T1000 (cell line): Measurements from ENCODE around the gene SGCA.

Source experiments
- DNase-seq: peaks from one replicate; lab custom pipeline; 2025; ENCODE audit warnings: mixed read lengths; lab: John Stamatoyannopoulos, UW

SGCA gene

DNA sequence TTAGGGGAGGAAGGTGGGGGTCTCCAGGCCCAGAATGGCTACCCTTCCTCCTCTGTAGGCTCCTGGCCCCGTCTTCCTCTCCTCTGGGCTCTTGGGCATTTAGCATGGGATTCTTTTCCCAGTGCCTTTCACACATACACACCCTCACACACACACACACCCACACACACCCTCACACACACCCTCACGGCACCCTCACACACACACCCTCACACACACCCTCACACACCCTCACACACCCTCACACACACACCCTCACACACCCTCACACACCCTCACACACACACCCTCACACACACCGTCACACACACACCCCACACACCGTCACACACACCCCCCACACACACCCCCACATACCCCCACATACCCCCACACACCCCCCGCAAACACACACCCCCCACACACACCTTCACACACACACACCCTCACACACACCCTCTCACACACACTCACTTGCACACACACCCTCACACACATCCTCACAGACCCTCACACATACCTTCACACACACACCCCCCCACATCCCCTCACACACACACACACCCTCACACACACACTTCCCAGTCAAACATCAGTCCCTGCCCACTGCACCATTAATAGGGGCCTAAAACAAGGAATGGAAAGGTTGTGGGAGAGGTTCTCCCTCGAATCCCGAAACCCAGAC lies 845 bp downstream of the SGCA start:
- no peak for DNase-seq

DNA sequence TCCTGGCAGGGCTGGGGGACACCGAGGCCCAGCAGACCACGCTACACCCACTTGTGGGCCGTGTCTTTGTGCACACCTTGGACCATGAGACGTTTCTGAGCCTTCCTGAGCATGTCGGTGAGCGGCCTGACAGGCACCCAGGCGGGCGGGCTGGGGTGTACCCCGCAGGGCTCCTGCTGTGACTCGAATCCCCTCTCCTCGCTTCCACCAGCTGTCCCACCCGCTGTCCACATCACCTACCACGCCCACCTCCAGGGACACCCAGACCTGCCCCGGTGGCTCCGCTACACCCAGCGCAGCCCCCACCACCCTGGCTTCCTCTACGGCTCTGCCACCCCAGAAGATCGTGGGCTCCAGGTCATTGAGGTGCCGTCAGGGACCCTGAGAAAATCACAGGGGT lies 1.6 kb downstream of the SGCA start:
- no peak for DNase-seq

GRCh38 chr17:50168319-50168718 lies 2.5 kb downstream of the SGCA start:
- DNase-seq, result no peak

GRCh38 chr17:50169121-50169764 lies 3.4 kb downstream of the SGCA start:
- peak; percentile 69 for DNase-seq

DNA sequence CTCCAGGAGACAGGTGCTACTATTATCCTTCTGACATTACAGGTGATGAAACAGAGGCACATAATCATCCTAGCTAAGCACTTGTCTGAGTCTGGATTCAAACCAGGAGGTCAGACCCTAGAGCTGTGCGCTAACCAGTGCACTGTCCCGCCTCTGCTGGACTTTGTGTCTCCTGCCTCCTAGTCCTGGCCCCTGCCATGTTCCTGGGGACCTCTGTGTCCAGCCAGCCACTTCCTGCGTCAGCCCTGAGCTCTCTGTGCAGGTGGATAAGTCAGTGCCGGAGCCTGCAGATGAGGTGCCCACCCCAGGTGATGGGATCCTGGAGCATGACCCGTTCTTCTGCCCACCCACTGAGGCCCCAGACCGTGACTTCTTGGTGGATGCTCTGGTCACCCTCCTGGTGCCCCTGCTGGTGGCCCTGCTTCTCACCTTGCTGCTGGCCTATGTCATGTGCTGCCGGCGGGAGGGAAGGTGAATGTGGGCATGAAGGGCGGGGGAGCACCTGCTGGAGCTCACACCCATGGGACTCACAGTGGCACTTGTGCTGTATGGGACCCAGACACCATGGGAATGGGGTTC lies 4.2 kb downstream of the SGCA start:
- DNase-seq, result no peak

DNA sequence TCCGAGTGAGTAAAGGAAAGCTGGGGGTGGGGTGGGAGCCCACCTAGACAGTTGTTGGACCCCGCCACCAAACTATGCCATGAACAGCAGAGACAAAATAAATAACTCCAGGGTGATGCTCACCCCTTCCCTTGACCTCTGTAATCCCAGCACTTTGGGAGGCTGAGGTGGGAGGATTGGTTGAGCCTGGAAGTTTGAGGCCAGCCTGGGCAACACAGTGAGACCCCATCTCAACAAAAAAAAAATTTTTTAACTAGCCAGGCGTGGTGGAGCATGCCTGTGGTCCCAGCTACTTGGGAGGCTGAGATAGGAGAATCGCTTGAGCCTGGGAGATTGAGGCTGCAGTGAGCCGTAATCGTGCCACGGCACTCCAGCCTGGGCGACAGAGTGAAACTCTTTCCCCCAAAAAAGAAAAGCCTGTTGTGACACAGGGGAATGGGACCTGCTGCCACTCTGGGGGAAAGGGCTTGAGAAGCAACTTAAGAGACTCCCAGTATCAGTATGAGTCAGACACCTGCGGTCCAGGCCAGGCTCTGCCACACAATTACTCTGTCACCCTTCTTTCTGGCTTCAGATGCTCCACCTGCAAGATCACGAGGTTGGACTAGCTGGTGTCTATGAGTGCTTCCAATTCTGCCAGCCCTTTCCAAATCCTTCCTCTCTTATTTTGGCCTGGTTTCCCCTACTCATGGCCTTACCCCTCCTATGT lies 5.0 kb downstream of the SGCA start:
- no peak for DNase-seq

DNA sequence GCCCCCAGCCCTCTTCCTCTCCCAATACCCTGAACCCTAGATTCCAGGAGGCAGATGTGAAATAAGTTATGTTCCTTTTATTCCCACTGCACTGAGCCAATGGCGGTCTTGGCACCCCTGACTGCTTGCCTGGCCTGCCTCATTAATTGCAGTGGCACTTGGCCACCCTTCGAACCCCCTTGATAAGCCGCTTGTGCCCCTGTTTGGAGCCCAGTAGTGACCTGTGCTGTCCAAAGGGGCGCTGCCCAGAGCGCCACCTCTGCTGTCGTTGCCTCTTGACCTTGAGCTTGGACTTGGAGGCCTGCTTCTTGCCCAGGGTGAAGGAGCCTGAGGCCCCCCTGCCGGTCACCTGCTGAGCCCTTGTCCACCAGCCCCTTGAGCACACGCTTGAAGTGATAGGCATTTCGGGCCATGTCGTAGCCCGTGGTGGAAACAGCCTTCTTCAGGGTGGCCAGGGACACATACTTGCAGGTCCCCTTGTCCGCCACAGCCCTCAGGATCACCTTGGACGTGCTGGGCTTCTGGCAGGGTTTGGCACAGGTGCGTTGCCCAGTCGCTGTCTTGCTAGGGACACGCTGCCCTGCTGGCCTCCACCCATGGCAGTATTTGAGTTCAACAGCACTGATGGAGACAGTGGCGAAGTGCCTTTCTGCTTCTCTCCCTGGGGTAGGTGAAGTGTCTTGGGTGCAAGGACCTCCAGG lies 5.7 kb downstream of the SGCA start:
- no peak for DNase-seq

DNA sequence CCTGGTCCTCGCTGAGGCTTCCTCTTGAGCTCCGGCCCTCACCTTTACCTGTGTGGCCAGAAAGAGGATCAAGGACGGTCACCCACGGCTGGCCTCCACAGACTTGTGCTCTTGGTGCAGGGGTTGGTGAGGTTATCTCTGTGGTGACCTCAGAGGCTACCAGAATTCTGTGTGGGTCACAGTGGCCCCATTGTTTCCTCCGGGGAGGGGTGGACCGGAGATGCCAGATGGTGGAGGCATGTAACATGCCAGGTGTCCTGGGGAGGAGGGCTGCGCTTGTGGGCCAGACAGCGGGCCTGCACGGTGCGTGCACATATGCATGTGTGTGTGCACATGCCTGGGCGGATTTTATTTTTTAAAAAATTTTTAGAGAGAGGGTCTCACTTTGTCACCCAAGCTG lies 6.3 kb downstream of the SGCA start:
- no peak for DNase-seq

DNA sequence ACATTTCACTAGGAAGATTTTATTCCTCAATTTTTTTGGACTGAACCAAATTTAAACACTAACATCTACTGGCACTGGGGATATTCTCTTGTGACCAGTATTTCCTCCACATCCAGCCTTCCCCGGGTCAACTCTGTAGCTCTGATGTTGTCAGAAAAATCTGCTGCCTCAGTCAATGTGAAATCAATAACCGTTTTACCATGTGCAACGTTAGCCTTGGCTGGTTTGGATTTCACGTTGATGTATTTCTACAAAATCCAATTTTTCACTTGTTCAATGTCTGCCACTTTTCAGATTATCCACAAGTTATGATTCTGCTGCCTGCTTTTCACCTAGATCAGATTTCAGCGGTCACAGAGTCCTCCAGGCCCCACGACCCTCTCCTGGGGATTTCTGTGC lies 7.1 kb downstream of the SGCA start:
- DNase-seq, result no peak

GRCh38 chr17:50173335-50173941 lies 7.6 kb downstream of the SGCA start:
- DNase-seq, result peak; percentile 45

GRCh38 chr17:50174444-50174843 lies 8.6 kb downstream of the SGCA start:
- DNase-seq, result no peak

DNA sequence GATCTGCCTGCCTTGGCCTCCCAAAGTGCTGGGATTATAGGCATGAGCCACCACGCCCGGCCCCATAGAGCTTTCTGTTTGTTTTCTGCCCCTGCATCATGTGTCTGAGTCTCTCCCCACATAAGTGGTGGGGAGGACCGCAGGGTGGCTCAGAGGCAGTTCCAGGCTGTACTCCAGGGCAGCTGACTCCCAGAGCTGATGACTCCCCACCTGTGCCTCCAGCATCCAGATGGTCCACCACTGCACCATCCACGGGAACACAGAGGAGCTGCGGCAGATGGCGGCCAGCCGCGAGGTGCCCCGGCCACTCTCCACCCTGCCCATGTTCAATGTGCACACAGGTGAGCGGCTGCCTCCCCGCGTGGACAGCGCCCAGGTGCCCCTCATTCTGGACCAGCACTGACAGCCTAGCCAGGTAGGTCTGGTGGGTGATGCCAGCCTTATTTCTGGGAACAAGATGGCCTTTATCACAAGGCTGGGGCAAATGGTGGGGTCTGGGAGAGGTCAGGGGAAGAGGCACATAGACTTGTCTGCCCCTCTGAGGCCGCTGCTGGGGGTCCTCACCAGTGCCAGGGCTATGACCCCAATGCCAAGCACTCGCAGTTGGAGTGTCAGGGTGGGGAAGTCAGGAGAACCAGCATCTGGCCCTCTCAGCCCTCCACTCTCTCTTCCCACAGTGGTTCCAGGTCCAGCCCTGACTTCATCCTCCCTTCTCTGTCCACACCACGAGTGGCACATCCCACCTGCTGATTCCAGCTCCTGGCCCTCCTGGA lies 9.4 kb downstream of the SGCA start:
- no peak for DNase-seq

- DNase-seq, result no peak
Observed at GRCh38 chr17:50176559-50177357, 11.0 kb downstream of the SGCA start.

GRCh38 chr17:50177476-50177875 lies 11.7 kb downstream of the SGCA start:
- no peak for DNase-seq

DNA sequence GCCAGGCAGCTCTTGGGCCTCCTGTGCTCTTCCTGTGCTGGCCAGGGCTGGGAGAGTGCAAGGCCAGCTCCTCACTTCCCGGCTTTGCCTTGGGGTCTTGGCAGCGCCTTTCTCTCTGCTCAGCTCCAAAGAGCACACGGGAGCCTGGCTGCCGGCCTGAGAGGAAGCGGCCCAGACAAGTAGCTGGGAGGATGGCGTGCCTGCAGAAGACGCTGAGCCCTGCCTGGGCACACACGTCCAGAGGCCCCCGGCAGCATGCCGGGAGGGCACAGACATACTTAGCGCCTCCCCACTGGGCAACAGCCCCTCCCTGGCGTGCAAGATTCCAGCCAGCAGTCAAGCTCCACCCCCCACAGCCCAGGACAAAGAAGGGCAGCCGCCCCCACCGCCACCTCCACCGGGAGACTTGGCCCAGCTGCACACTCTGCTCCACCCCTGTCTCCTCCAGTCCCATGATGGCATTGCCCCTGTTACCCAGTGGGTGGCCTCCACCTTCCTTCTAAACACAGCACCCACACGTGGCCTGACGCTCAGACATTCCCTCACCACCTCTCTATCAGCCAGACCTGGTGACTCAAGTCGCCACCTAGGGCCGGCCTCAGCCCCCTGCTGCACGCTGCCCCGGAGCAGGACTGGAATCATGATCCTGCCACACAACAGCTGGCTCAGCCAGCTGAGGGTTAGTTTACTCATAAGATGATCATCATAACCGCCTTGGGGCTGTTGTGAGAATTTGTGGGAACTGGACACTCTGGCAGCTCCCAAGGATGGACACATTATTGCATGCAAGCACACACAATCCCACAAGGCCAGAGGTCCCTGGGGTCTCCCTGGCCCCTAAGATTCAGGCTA lies 12.4 kb downstream of the SGCA start:
- DNase-seq, result peak; percentile 96

DNA sequence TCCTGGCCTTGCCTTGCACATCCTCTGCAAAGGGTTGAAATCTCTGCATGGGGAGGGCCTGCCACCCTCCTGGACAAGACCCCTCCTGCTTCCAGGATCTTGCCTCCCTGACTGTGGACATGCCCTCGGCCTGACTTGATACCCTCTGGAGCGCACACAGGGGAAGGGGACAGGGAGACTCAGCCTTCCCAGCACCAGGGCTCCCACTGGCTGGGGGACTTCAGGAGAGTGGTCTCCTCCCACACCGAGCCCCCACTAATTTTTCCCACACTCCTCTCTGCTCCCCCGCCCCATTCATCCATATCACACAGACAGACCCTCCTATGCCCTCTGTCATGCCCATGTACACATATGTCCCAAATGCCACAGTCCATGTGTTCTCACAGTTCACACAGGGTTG lies 14.3 kb downstream of the SGCA start:
- DNase-seq, result no peak

DNA sequence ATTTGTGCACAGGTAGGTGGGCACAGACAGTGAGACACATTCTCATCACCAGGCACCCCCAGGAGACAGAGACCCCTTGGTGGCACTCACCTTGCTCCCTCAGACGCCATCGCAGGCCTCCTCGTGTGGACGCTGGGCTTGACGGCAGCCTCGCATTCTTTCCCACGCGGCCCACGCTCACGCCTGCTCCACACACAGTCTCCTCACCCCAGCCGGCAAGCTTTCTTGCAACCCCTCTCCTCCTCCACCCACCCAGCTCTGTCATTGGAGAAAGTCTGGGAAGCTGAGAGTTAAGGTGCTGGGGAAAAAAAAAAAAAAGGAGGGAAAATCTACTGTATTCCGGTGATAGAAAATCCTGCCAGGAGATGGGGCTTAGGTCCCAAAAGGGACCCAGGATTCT lies 14.8 kb downstream of the SGCA start:
- no peak for DNase-seq

DNA sequence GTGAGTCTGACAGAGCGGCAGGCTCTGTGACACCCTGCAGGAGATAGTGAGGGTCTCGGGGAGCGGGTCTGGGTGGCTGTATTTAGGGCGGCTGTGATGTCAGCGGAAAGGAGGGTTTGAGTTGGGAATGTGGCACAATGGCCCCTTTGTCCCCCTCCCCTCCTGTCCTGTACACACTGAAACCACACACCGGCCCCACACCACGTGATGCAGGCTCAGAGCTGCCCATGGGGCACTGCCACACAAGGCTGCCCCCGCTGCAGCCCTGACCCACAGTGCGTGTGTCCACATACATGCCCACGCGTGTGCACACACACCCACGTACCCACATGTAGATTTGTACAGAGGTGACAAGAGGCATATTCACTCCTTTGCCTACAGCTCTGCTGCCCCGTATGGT lies 15.3 kb downstream of the SGCA start:
- no peak for DNase-seq
